ENCODE measurements around the gene NRG2.

Gene NRG2

DNA sequence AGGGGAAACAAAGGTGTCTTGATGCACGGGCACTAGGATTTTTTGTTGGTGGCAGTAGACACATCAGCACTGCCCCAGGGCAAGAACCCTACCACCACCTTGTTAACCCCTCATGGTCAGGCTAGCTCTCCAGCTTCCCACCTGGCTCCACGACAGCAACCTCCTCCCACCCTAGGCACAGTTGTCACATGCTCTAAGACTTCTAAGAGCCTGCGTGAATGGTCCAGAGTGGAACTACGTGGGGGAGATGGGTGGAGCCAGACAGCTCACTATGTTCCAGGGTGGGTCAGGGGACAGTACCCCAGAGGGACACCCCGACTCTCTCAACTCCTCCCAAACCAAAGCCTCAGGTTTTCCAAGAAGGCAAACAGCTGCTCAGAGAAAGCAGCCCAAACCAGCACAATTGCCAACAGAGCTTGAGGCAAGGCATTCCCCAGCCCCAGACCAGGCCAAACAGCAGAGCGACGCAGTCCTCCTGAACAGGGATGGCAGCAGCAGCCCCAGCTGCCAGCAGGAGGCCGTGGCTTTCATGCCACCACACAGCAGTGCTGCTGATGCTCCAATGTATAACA is 78.0 kb downstream of the NRG2 start:
- no peak for FAIRE-seq

GRCh38 chr5:139964266-139964993 is 78.7 kb downstream of the NRG2 start:
- no peak for FAIRE-seq

DNA sequence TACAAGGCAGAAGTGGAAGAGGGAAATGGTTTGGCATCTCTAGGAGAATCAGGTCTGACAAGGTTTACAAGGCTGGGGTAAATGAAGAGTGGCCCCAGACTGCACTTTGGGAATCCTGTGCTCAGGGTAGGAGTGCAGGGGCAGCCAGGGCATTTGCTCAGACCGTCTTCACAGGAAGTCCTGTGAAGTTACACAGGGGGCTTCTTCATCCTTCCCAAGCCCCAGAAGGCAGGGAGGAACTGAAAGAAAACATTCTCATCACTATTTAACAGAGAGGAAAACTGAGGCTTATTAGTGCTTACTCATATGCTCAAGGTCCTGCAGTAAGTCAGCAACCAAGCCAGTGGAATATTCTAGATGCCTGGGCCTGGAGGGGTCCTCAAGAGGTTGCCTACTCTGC is 80.7 kb downstream of the NRG2 start:
- no peak for FAIRE-seq

- no peak for FAIRE-seq
These were observed 81.5 kb downstream of the NRG2 start for GRCh38 chr5:139961435-139962157.

DNA sequence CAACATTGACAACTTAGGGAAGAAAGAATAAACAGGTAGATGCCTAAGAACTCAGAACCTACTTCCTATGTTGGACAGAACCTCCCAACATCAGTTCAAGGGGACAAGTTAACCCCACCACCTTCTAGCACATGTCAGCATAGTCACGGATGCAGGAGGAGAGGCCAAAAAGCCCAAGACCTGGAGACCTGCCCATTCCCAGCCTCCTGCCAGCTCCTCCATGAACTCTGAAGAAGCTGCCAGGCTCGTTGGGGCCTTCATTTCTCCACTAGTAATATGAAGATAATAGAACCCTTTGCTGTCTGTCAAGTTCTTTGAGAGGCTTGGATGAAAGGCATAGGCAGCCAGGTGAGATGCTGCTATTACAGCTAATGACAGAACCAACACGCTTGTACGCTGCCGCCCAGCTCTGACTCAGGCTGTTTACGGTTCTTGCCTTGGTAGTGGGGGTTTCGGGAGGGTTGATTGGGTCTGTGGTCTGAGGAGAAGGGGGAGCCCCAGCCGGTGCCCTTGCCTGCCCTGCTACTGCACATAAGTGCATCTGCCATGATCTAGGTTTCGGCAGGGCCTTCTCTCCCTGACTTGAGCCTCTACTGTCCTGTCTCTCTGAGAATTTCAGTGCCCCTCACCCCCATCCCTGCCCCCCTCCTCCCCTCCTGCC is 82.2 kb downstream of the NRG2 start:
- FAIRE-seq = no peak

DNA sequence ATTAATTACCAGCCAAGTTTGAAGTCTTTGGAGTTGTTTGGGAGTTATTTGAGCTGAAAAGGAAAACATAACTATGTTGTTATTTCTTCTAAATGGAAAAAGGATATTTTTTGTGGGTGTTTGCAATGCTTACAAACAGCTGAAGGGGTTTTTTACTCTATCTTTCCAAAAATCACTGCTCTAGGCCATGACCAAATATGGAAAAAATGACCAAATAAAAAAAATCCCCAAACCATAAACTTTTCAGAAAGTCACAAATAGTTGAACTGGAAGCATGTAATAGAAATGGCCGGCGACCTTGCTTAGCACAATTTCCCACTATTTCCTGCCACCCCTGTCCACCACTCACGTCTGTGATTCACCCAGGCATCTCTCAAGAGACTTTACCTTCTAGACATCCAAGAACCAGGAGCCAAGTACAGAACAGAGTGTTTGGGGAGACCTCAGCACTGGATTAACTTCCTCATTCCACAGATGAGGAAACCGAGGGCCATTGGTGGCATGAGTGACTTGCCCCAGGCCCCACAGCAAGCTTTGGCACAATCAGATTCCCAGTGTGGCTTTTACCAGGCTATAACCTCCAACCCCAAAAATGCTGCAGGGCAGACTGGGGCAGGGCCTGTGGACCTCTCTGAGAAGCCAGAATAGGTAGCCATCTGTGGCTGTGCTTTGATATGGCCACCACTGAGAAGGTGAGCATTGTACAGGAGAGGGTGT is 84.5 kb downstream of the NRG2 start:
- no peak for FAIRE-seq

DNA sequence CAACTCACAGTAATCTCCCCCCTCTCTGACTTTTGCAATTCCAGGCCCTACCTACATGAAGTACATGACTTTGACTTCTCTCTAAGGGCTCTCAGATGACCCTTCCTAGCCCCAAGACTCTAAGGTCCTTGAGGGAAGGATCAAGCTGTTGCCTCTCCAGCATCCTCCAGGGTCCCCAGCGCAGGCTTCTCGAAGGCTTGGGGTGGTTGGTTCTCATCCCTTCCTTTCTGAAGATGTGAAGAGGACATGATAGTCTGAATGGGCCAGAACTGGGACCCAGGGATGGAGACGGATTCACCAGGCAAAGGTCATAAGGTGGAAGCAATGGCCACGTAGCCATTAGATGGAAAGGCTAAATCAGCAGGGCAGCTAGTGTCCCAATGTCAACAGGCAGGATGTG is 86.8 kb downstream of the NRG2 start:
- no peak for FAIRE-seq

GRCh38 chr5:139955616-139956273 is 87.4 kb downstream of the NRG2 start:
- FAIRE-seq = no peak

- FAIRE-seq = no peak
These were observed 88.0 kb downstream of the NRG2 start for GRCh38 chr5:139955053-139955605.

DNA sequence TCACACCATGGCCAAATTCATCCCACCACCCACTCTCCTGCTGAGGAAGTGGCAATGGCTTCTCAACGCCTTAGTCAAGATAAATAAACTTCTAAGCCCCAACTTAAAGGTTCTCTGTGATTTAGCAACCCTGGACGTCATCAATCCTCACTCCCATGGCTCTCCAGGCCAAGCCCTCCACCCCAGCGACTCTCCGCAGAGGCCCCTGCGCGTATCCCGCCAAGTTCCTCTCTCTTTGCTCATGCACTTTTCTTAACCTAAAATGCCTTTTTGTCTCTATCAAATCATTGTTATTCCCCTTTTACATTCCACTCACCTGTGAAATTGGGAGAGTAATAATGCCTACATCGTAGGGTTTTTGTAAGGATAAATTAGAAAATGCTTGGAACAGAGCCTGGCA is 88.6 kb downstream of the NRG2 start:
- no peak for FAIRE-seq

DNA sequence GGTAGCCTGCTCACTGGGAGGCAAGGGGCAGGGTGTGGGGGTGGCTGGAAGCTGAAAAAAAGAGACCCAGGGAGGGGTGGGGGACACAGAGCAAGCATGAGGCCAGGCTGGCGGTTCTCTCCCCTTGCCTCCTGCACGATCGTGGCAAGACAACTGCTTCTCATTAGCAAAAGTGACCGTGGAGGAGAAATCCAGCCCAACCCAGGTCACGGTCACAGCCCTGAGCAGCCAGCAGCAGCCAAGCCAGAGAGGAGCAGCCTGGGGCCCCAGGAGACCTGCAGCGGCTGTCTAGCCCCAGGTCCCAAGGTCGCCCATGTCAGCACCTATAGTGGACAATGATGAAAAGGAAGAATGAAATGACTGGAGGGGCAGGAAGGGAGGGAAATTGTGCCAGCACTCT is 89.1 kb downstream of the NRG2 start:
- FAIRE-seq = no peak

GRCh38 chr5:139952574-139952973 is 90.5 kb downstream of the NRG2 start:
- no peak for FAIRE-seq

- FAIRE-seq = no peak
These were observed 91.1 kb downstream of the NRG2 start for GRCh38 chr5:139951983-139952382.

DNA sequence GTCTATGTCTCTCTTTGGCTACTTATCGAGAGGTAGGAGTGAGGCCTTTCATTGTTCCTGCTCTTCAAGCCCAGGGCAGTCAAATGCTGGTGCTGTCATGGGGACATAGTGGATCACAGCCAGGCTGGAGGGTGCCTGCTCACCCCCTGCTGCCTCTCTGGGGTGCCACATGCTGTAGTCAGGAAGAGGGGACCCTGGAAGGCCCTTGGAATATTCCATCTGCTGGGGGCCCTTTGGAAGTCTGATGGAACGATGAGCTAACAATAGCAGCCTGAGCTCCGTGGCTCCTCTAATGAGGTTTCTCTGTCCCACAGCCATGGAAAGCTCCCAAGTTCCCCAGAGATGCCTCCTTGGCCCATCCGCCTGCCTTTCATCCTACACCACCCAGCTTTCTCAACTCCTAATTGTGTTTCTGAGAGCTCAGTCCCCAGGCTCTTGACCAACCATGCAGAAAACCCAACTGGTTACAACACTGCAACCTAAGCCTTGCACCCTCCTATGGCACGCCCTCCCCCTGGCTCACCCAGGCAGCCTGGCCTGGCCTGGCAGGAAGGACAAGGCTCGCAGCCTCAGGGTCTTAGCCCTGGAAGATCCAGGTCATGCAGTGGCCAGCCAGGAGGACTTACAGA is 91.7 kb downstream of the NRG2 start:
- no peak for FAIRE-seq

GRCh38 chr5:139950436-139950835 is 92.7 kb downstream of the NRG2 start:
- no peak for FAIRE-seq

DNA sequence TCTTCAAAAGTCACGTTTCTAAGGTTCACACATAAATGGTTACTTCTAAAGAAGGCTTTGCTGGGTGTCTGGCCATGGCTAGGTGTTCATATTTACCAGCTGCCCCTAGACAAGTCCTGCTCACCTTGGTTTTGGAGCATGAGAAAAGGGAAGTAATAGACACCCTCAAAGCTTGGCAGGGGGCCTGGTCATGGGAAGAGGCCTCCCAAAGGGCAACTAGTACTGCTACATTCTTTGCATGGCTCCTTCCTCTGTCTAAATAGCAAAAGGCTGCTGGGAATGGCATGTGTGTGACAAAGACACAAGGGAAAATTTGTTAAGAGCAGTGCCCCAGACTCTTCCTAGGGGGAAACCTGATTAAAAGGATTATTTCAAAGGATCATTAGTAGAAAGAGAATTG is 93.4 kb downstream of the NRG2 start:
- no peak for FAIRE-seq

GRCh38 chr5:139947727-139948126 is 95.4 kb downstream of the NRG2 start:
- FAIRE-seq = no peak

DNA sequence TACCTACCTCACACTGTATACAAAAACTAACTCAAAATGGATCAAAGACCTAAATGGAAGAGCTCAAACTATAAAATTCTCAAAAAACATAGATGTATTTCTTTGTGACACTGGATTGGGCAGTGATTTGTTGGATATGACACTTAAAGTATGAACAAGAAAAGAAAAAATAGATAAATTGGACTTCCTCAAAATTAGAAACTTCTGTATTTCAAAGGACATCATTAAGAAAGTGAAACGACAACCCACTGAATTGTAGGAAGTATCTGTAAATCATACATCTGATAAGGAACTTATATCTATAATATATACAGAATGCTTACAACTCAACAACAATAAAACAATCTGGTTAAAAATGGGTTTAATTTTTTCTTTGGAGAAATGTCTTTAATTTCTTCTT is 96.7 kb downstream of the NRG2 start:
- no peak for FAIRE-seq

DNA sequence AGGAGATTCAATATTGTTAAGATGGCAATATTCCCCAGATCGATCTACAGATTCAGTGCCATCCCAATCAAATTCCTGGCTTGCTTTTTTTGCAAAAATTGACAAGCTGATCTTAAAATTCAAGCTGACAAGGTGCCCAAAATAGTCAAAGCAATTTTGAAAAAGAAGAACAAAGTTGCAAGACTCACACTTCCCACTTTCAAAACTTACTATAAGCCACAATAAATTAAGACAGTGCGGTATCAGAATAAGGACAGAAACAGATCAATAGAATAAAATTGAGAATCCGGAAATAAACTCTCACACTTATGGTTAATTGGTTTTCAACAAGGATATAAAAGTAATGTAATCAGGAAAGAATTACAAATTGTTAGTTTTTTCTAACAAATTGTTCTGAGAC is 97.1 kb downstream of the NRG2 start:
- FAIRE-seq = no peak

DNA sequence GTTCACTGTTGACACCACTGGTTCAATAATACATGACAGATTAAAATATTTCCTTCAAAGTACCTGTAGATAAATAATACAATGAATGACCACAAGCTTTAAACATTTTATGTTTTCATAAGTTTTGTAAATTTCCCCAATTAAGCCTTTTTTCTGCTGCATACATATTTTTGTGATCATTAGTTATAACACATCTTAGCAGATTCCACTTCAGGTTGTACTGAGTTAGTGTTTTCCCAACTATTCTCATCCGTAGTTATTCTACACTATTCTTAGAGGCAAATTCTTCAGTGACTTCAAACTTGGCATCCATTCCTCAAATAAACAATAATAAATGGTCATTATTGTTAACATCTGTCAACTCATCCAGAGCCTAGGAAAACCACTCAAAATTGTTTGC is 100.9 kb downstream of the NRG2 start:
- FAIRE-seq = no peak

GRCh38 chr5:139930406-139930805 is 112.7 kb downstream of the NRG2 start:
- FAIRE-seq = no peak
